Kidney epithelial cell (primary cell): ENCODE data around the gene CLDN8. TPM values are rescaled to one million over a fixed set of nuclear protein-coding genes. Genes with fewer than 3 reads are reported as not detected.

ENCODE experiments used
- DNase-seq: peaks from one replicate; pipeline ENCODE4 v3.0.0-alpha.2; 2010; ENCODE audit warnings: low read depth
- H3K27me3 ChIP-seq: 2 replicates; pipeline ENCODE4 v1.6.0; 2011; ENCODE audit warnings: low read length; ENCODE audit not compliant: control insufficient read depth, insufficient read depth
- H3K36me3 ChIP-seq: 2 replicates; pipeline ENCODE4 v1.5.1; 2011; ENCODE audit warnings: low read length; ENCODE audit not compliant: control insufficient read depth, insufficient read depth
- H3K4me3 ChIP-seq: 2 replicates; pipeline ENCODE4 v1.5.1; 2011; ENCODE audit warnings: low read depth, mild to moderate bottlenecking, control low read depth, low read length
- total RNA-seq: library from RNA; depleted of rRNA; stranded (reverse); fragments of >200 nt; gene quantifications from 2 replicates; pipeline ENCODE4 v1.2.3, GENCODE V29; 2015
- TF ChIP-seq, protein P1 (sequence below): IDR thresholded peaks from 2 replicates; pipeline ENCODE4 v1.5.1; 2011; ENCODE audit warnings: mild to moderate bottlenecking, moderate library complexity, low read length, control low read depth, inconsistent platforms; ENCODE audit not compliant: insufficient read depth, poor library complexity, severe bottlenecking

CLDN8 gene
- total RNA-seq, 1 donor from 2014 or later, result not detected

GRCh38 chr21:30168086-30168485, 47.8 kb downstream of the CLDN8 start:
- Histone ChIP-seq H3K4me3 (no peak overlapping the region), H3K36me3 (no peaks in the 10 kb centered on the region), H3K27me3 (no peaks in the 10 kb centered on the region)
- TF ChIP-seq, protein P1, sequence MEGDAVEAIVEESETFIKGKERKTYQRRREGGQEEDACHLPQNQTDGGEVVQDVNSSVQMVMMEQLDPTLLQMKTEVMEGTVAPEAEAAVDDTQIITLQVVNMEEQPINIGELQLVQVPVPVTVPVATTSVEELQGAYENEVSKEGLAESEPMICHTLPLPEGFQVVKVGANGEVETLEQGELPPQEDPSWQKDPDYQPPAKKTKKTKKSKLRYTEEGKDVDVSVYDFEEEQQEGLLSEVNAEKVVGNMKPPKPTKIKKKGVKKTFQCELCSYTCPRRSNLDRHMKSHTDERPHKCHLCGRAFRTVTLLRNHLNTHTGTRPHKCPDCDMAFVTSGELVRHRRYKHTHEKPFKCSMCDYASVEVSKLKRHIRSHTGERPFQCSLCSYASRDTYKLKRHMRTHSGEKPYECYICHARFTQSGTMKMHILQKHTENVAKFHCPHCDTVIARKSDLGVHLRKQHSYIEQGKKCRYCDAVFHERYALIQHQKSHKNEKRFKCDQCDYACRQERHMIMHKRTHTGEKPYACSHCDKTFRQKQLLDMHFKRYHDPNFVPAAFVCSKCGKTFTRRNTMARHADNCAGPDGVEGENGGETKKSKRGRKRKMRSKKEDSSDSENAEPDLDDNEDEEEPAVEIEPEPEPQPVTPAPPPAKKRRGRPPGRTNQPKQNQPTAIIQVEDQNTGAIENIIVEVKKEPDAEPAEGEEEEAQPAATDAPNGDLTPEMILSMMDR, result no peak
- DNase-seq, result no peak

GRCh38 chr21:30166705-30167104, 49.2 kb downstream of the CLDN8 start, which contains the start of gene CLDN17:
Gene CLDN17, minus strand, starts transcription at chr21:30166805. Its CDS starts 188 bp downstream, at chr21:30166617.
- no peak for DNase-seq
- Histone ChIP-seq H3K36me3 (no peaks in the 10 kb centered on the region), H3K4me3 (no peak within 1 kb of the TSS), H3K27me3 (no peaks in the 10 kb centered on the region)
- TF ChIP-seq, protein P1, result no peak

DNA sequence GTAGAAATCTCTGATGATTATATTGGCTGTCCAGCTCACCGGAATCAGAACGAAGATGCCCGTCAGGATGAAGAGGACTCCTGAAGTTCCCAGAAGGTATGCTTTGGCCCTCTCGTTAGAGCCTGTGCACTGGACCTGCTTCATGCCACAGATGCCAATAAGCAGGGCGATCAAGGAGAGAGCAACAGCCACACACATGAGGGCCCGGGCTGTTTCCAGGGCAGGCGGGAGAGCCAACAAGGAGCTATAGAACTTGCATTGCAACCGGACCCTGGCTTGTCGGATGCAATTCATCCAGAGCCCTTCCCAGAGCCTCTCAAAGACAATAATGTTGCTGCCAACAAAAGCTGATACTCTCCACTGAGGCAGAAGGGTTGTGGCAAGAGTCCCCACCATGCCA, 49.7 kb downstream of the CLDN8 start:
- TF ChIP-seq, protein P1, result no peak
- H3K36me3 ChIP-seq, result no peaks in the 10 kb centered on the region
- DNase-seq, result no peak
- H3K27me3 ChIP-seq, result no peaks in the 10 kb centered on the region
- no peak overlapping the region for H3K4me3 ChIP-seq

- DNase-seq, result no peak
- H3K4me3 ChIP-seq, result no peak overlapping the region
Measured at GRCh38 chr21:30164796-30165195, 51.1 kb downstream of the CLDN8 start.

More at GRCh38 chr21:30164796-30165195, 51.1 kb downstream of the CLDN8 start:
- H3K27me3 ChIP-seq, result no peaks in the 10 kb centered on the region
- TF ChIP-seq, protein P1, result no peak
- H3K36me3 ChIP-seq, result no peaks in the 10 kb centered on the region

Other genes starting within 250 kb of the CLDN8 start
- gene CLDN17, start 49.3 kb downstream of the CLDN8 start, total RNA-seq, result not detected in 2 replicates
- not detected in 2 replicates for gene KRTAP24-1, start 66.9 kb upstream of the CLDN8 start, total RNA-seq
- not detected in 2 replicates for gene KRTAP25-1, start 73.4 kb upstream of the CLDN8 start, total RNA-seq
- not detected in 2 replicates for gene KRTAP26-1, start 104.2 kb upstream of the CLDN8 start, total RNA-seq
- gene KRTAP27-1, start 121.6 kb upstream of the CLDN8 start, total RNA-seq, result not detected in 2 replicates
- gene KRTAP23-1, start 132.5 kb upstream of the CLDN8 start, total RNA-seq, result not detected in 2 replicates
- not detected in 2 replicates for gene KRTAP13-2, start 156.2 kb upstream of the CLDN8 start, total RNA-seq
- gene KRTAP13-1, start 179.9 kb upstream of the CLDN8 start, total RNA-seq, result not detected in 2 replicates
- not detected in 2 replicates for gene KRTAP13-3, start 209.8 kb upstream of the CLDN8 start, total RNA-seq
- gene KRTAP13-4, start 214.1 kb upstream of the CLDN8 start, total RNA-seq, result not detected in 2 replicates
- gene KRTAP15-1, start 224.2 kb upstream of the CLDN8 start, total RNA-seq, result not detected in 2 replicates